ENCODE data around the gene ELF2. TPM values are rescaled to one million over a fixed set of nuclear protein-coding genes. Genes with fewer than 3 reads are reported as not detected.

The ELF2 gene
- total RNA-seq, 1 donor from 2014 or later = 44.3 TPM

GRCh38 chr4:139208404-139208945 lies 31.5 kb upstream of the ELF2 start:
- H3K27ac Mint-ChIP-seq = no peak overlapping the region
- no peaks in the 10 kb centered on the region for H4K20me1 ChIP-seq (ENCODE audit: low read depth)
- peaks cover 11% of the 10 kb centered on the region for H3F3A ChIP-seq (ENCODE audit: low read depth)
- H3K9ac ChIP-seq = no peak overlapping the region
- H3K4me1 ChIP-seq = peaks cover 11% of the 10 kb centered on the region
- no peaks in the 10 kb centered on the region for H3K4me1 Mint-ChIP-seq
- no peak overlapping the region for H3K4me3 ChIP-seq
- no peak for DNase-seq (ENCODE audit: low spot score)
- H3K27me3 ChIP-seq = no peaks in the 10 kb centered on the region
- H3K4me2 ChIP-seq = no peak overlapping the region
- no peak overlapping the region for H2AFZ ChIP-seq (replicated peaks)
- H3K27me3 Mint-ChIP-seq (ENCODE audit: insufficient read depth, low read depth) = peaks cover 5% of the 10 kb centered on the region
- H3K4me3 Mint-ChIP-seq = no peak overlapping the region
- H3K9me3 Mint-ChIP-seq = no peaks in the 10 kb centered on the region
- no peak for TF ChIP-seq EZH2 (IDR thresholded peaks at IDR 0.05)
- TF ChIP-seq EZH2phosphoT487 (IDR thresholded peaks at IDR 0.05) = no peak
- no peak for TF ChIP-seq CTCF (IDR thresholded peaks at IDR 0.05)
- no peaks in the 10 kb centered on the region for H3K36me3 Mint-ChIP-seq
- no peaks in the 10 kb centered on the region for H3K79me2 ChIP-seq (ENCODE audit: low read depth)
- no peaks in the 10 kb centered on the region for H3K36me3 ChIP-seq
- no peaks in the 10 kb centered on the region for H3K9me3 ChIP-seq (ENCODE audit: low read depth)
- H3K27ac ChIP-seq = no peak overlapping the region

GRCh38 chr4:139207873-139208403 lies 30.9 kb upstream of the ELF2 start:
- H3K4me1 ChIP-seq = peaks cover 11% of the 10 kb centered on the region
- no peaks in the 10 kb centered on the region for H4K20me1 ChIP-seq (ENCODE audit: low read depth)
- no peak overlapping the region for H3K4me3 Mint-ChIP-seq
- no peaks in the 10 kb centered on the region for H3K9me3 ChIP-seq (ENCODE audit: low read depth)
- H3K27ac ChIP-seq = no peak overlapping the region
- no peaks in the 10 kb centered on the region for H3K36me3 Mint-ChIP-seq
- H3K4me3 ChIP-seq = no peak overlapping the region
- no peaks in the 10 kb centered on the region for H3K36me3 ChIP-seq
- H3K27ac Mint-ChIP-seq = no peak overlapping the region
- H3K9ac ChIP-seq = no peak overlapping the region
- peaks cover 5% of the 10 kb centered on the region for H3K27me3 Mint-ChIP-seq (ENCODE audit: insufficient read depth, low read depth)
- H3F3A ChIP-seq (ENCODE audit: low read depth) = peaks cover 11% of the 10 kb centered on the region
- no peak overlapping the region for H3K4me2 ChIP-seq
- no peaks in the 10 kb centered on the region for H3K79me2 ChIP-seq (ENCODE audit: low read depth)
- no peak for DNase-seq (ENCODE audit: low spot score)
- TF ChIP-seq EZH2 (IDR thresholded peaks at IDR 0.05) (no peak), EZH2phosphoT487 (IDR thresholded peaks at IDR 0.05) (no peak), CTCF (IDR thresholded peaks at IDR 0.05) (no peak)
- no peaks in the 10 kb centered on the region for H3K9me3 Mint-ChIP-seq
- no peaks in the 10 kb centered on the region for H3K27me3 ChIP-seq
- H2AFZ ChIP-seq (replicated peaks) = no peak overlapping the region
- H3K4me1 Mint-ChIP-seq = no peaks in the 10 kb centered on the region

GRCh38 chr4:139207247-139207646 lies 30.2 kb upstream of the ELF2 start:
- H3K79me2 ChIP-seq (ENCODE audit: low read depth) = no peaks in the 10 kb centered on the region
- DNase-seq (ENCODE audit: low spot score) = no peak
- Mint-ChIP-seq H3K27ac (no peak overlapping the region), H3K4me3 (no peak overlapping the region), H3K27me3 (ENCODE audit: insufficient read depth, low read depth) (peaks cover 5% of the 10 kb centered on the region), H3K4me1 (no peaks in the 10 kb centered on the region), H3K9me3 (no peaks in the 10 kb centered on the region), H3K36me3 (no peaks in the 10 kb centered on the region)
- H3K4me2 ChIP-seq = no peak overlapping the region
- H3K27ac ChIP-seq = no peak overlapping the region
- no peaks in the 10 kb centered on the region for H3K27me3 ChIP-seq
- peaks cover 11% of the 10 kb centered on the region for H3K4me1 ChIP-seq
- TF ChIP-seq EZH2phosphoT487 (IDR thresholded peaks at IDR 0.05) (no peak), CTCF (IDR thresholded peaks at IDR 0.05) (no peak), EZH2 (IDR thresholded peaks at IDR 0.05) (no peak)
- H3K9me3 ChIP-seq (ENCODE audit: low read depth) = no peaks in the 10 kb centered on the region
- H3K4me3 ChIP-seq = no peak overlapping the region
- peaks cover 11% of the 10 kb centered on the region for H3F3A ChIP-seq (ENCODE audit: low read depth)
- H3K9ac ChIP-seq = no peak overlapping the region
- H2AFZ ChIP-seq (replicated peaks) = no peak overlapping the region
- no peaks in the 10 kb centered on the region for H3K36me3 ChIP-seq
- no peaks in the 10 kb centered on the region for H4K20me1 ChIP-seq (ENCODE audit: low read depth)
